ENCODE results near the gene TMEM108. TPM values are rescaled to one million over a fixed set of nuclear protein-coding genes. Genes with fewer than 3 reads are reported as not detected.
A peak's percentile ranks its signal among the peaks of the same experiment; 100 is the strongest.

TMEM108 gene
- total RNA-seq, 1 experiment from 2014 or later: 0.34 TPM

- DNase-seq (ENCODE audit: low read depth): no peak
Observed at GRCh38 chr3:133227813-133228212, 189.6 kb downstream of the TMEM108 start.

GRCh38 chr3:133230195-133230594 is 192.0 kb downstream of the TMEM108 start:
- peak; percentile 5 for DNase-seq (ENCODE audit: low read depth)

GRCh38 chr3:133236901-133237300 is 198.7 kb downstream of the TMEM108 start:
- no peak for DNase-seq (ENCODE audit: low read depth)

GRCh38 chr3:133237380-133237779 is 199.2 kb downstream of the TMEM108 start:
- no peak for DNase-seq (ENCODE audit: low read depth)

GRCh38 chr3:133238015-133238414 is 199.8 kb downstream of the TMEM108 start:
- no peak for DNase-seq (ENCODE audit: low read depth)

DNA sequence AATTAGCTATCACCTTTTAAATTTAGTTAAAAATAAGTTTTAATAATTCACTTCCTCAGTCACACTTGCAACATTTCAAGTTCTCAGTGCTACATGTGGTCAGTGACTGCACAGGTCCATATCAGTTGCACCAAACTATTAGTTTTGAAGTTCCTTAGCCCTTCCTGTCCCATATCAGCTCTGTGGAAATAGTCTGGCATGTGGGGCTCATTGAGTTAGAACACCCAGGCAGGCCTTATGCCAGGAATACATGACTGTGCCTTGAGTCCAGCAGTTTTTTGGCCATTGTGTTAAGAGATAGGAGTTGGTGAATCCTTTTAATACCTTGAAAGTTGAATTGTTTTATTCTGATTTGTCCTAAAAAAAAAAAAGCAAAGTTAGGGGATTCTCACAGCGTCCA is 207.9 kb downstream of the TMEM108 start:
- no peak for DNase-seq (ENCODE audit: low read depth)

- no peak for DNase-seq (ENCODE audit: low read depth)
Observed at GRCh38 chr3:133246773-133247172, 208.6 kb downstream of the TMEM108 start.

GRCh38 chr3:133248389-133248788 is 210.2 kb downstream of the TMEM108 start:
- DNase-seq (ENCODE audit: low read depth): no peak

GRCh38 chr3:133249490-133249889 is 211.3 kb downstream of the TMEM108 start:
- no peak for DNase-seq (ENCODE audit: low read depth)

- DNase-seq (ENCODE audit: low read depth): no peak
Observed at GRCh38 chr3:133254151-133254550, 216.0 kb downstream of the TMEM108 start.

DNA sequence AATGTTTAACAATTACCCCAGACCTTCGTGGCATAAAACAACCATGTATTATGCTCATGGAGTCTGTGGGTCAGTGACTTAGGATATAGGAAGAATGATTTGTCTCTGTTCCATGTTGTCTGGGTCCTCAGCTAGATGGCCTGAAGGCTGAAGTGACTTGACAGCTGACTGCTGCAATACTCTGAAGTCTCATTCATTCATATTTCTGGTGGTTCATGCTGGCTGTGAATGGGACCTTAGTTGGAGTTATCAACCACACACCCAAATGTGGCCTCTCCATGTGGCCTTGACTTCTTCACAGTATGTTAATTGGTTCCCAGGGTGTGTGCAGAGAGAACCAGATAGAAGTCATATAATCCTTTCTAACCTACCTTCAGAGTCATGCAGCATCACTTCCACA is 216.5 kb downstream of the TMEM108 start:
- DNase-seq (ENCODE audit: low read depth): no peak

GRCh38 chr3:133256787-133257483 is 218.7 kb downstream of the TMEM108 start:
- DNase-seq (ENCODE audit: low read depth): no peak

DNA sequence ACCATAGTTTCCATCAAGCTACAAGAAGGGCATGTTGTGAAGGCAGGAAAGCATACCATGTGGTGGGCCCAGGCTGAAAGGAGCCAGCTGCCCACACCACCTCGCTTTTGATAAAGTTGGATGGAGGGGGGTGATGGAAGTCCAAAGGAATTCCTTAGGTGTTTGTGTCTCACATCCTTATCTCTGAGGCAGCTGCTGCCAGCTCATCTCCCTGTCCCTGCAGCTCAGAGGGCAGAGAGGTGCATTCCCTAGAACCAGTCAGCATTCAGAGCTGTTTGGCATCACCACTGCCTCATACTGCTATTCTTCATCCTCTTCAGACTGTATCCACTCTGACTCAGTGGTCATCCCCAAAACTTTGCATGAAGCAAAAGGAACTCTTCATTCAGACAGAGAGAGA is 220.2 kb downstream of the TMEM108 start:
- peak; percentile 37 for DNase-seq (ENCODE audit: low read depth)

GRCh38 chr3:133259767-133260166 is 221.6 kb downstream of the TMEM108 start:
- DNase-seq (ENCODE audit: low read depth): no peak

- no peak for DNase-seq (ENCODE audit: low read depth)
Observed at GRCh38 chr3:133262333-133262732, 224.1 kb downstream of the TMEM108 start.

DNA sequence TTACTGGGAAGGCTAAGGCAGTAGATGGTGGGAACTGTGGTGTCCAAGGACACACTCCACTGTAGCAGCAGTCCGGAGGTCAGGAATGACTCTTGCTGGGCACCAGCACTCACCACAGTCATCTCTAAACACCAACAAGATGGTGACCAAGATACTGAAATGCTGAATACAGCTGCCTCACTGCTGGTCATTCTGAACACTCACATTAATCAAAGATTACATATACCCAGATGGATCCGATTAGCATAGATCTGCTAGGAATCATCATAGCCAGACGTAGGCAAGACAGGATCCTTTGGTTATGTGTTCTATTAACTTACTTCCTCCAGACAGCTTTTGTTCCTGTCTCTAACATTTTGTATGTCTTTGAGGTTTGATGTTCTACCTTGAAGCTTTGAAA is 226.7 kb downstream of the TMEM108 start:
- no peak for DNase-seq (ENCODE audit: low read depth)

DNA sequence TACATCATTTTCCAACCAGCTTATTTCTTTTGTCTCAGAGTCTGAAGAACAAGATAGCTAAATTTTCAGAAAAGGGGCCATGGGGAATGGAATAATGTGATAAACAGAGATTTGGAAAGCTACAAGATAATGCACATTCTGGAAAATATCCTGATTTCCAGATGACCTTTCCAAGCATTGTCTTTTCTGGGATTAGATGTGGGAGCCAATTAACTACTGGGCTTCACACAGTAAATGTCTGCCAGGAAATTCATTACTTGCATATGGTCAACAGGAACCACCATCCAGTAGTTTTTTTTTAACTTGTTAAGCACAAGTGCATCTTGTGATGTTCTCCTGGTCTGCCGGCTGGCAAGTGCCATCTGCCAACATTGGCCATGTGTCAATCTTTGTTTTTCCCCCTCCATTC is 230.5 kb downstream of the TMEM108 start:
- no peak for DNase-seq (ENCODE audit: low read depth)

- no peak for DNase-seq (ENCODE audit: low read depth)
Observed at GRCh38 chr3:133269393-133269792, 231.2 kb downstream of the TMEM108 start.

DNA sequence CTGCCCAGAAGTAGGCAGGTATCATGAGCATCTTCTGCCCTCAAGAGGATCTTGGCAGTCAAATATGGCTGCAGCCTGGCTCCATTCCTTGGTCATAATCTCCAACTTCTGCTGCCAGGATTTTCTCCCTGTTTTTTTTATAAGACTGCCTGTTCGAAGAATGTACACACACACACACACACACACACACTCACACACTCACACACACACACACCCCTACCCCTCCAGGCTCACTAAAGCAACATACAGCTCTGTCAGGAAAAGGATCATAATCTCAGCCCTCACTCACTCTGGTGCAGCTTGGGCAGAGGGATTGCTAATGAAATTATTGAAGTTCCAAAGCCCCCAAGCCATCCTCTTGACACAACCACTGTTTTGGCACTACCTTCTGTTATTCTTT is 232.4 kb downstream of the TMEM108 start:
- DNase-seq (ENCODE audit: low read depth): no peak

DNA sequence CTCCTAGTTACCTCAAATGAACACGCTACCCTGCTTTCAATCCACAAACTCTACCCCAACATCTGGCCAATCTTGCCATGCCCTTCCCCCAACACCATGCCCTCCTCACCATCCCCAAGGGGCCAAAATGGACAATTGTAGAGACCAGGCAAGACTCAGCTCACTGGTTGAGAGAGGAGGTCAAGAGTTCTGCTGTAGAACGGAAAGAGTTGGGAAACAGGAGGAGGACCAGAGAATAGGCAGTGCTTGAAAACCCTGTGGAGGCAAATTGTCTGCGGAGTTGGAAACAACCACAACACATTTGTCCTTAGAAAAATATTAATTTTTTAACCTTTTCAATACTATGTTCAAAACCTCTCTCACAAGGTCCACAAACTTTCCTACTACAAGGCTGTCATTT is 232.9 kb downstream of the TMEM108 start:
- no peak for DNase-seq (ENCODE audit: low read depth)

- DNase-seq (ENCODE audit: low read depth): peak; percentile 35
Observed at GRCh38 chr3:133271539-133271938, 233.3 kb downstream of the TMEM108 start.

- DNase-seq (ENCODE audit: low read depth): no peak
Observed at GRCh38 chr3:133273346-133273745, 235.2 kb downstream of the TMEM108 start.

GRCh38 chr3:133274477-133274876 is 236.3 kb downstream of the TMEM108 start:
- DNase-seq (ENCODE audit: low read depth): no peak

DNA sequence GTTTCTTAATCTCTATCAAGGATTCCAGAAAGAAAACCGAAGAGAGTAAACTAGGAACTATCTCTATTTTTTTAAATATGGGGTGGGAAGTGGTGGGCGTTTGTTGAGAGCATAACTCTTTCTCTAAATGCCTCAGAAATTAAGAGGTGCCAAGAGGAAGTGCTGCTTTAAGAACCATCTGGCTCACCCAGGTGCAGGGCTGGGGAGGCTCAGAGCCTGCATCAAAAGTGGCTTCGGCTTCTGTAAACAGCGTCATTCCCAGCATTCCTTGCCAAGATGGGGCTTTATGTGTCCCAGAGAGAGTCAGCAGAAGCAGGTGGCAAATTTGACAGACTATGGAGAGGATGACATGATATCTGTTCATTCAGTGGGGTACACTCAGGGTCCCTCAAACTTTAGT is 238.4 kb downstream of the TMEM108 start:
- no peak for DNase-seq (ENCODE audit: low read depth)
